NCI-H2029 treated with DMSO at 0.1 percent for 48 hours (cell line): Measurements from ENCODE around the gene SEMA6D.

Source experiments
- DNase-seq: peaks from one replicate; lab custom pipeline; 2025; lab: John Stamatoyannopoulos, UW

The SEMA6D gene

GRCh38 chr15:47787875-47788274 lies 70.6 kb downstream of the SEMA6D start:
- DNase-seq = no peak

- no peak for DNase-seq
Measured at GRCh38 chr15:47788685-47789084, 71.4 kb downstream of the SEMA6D start.

GRCh38 chr15:47791161-47791560 lies 73.9 kb downstream of the SEMA6D start:
- DNase-seq = no peak

- DNase-seq = no peak
Measured at GRCh38 chr15:47792231-47792630, 74.9 kb downstream of the SEMA6D start.

- no peak for DNase-seq
Measured at GRCh38 chr15:47794252-47794914, 77.1 kb downstream of the SEMA6D start.

GRCh38 chr15:47795864-47796263 lies 78.6 kb downstream of the SEMA6D start:
- DNase-seq = no peak

- DNase-seq = no peak
Measured at GRCh38 chr15:47796339-47796738, 79.0 kb downstream of the SEMA6D start.

GRCh38 chr15:47796830-47797229 lies 79.5 kb downstream of the SEMA6D start:
- DNase-seq = no peak

GRCh38 chr15:47801522-47801921 lies 84.2 kb downstream of the SEMA6D start:
- no peak for DNase-seq

- DNase-seq = no peak
Measured at GRCh38 chr15:47802216-47802615, 84.9 kb downstream of the SEMA6D start.

GRCh38 chr15:47803767-47804166 lies 86.5 kb downstream of the SEMA6D start:
- no peak for DNase-seq

- no peak for DNase-seq
Measured at GRCh38 chr15:47804733-47805132, 87.4 kb downstream of the SEMA6D start.

GRCh38 chr15:47806008-47806407 lies 88.7 kb downstream of the SEMA6D start:
- DNase-seq = no peak

- DNase-seq = no peak
Measured at GRCh38 chr15:47811172-47811571, 93.9 kb downstream of the SEMA6D start.

- no peak for DNase-seq
Measured at GRCh38 chr15:47812470-47812999, 95.2 kb downstream of the SEMA6D start.

- no peak for DNase-seq
Measured at GRCh38 chr15:47813748-47814384, 96.6 kb downstream of the SEMA6D start.

GRCh38 chr15:47814620-47815019 lies 97.3 kb downstream of the SEMA6D start:
- DNase-seq = no peak

- no peak for DNase-seq
Measured at GRCh38 chr15:47817969-47818548, 100.8 kb downstream of the SEMA6D start.

- DNase-seq = no peak
Measured at GRCh38 chr15:47819158-47819557, 101.9 kb downstream of the SEMA6D start.

GRCh38 chr15:47820057-47820746 lies 102.9 kb downstream of the SEMA6D start:
- DNase-seq = no peak

GRCh38 chr15:47820747-47821319 lies 103.5 kb downstream of the SEMA6D start:
- no peak for DNase-seq

- no peak for DNase-seq
Measured at GRCh38 chr15:47822048-47822447, 104.7 kb downstream of the SEMA6D start.
